HG03175 (cell line): ENCODE results near the gene TMEM168.

ENCODE experiments used
- ATAC-seq: cut with Tn5 transposase; IDR thresholded peaks from one replicate; pipeline ENCODE4 v1.9.1; 2021; ENCODE audit warnings: mild to moderate bottlenecking, moderate library complexity; ENCODE audit not compliant: unreplicated experiment

Gene TMEM168

DNA sequence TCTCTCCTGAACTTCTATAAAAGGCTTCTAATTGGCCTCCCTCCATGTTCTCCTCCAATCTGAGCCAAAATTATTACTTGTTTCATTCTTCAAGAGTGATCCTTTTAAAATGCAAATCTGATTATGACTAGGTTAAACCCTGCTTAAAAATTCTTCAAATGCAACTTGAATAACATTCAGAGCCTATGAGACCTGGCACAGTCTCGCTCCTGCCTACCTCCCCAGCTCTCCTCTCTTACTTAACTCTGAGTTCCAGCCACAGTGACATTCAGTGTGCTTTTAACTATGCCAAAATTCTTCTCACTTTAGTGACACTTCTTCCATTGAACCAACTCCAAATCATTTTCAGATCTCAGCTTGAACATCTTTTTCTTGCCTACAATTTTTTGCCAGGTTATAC, 68.8 kb downstream of the TMEM168 start:
- ATAC-seq = no peak

DNA sequence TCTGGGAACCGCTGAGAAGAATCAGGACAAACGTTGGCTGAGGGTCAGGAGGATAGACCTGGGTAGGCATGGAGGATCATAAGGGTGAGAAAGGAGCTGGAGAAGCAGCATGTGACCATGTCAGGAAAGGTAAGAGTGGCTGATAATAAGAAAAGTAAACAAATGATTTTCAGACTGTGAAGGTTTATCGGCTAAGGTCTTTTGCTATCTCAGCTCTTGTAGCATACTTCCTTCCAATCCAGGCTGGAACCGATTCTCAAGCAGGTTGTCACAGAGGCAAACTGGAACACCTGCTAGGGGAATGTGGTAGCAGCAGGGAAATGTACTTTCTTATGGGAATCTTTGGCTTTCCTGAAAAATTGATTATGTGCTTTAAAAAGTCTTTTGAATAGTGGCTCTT, 74.7 kb downstream of the TMEM168 start:
- no peak for ATAC-seq

DNA sequence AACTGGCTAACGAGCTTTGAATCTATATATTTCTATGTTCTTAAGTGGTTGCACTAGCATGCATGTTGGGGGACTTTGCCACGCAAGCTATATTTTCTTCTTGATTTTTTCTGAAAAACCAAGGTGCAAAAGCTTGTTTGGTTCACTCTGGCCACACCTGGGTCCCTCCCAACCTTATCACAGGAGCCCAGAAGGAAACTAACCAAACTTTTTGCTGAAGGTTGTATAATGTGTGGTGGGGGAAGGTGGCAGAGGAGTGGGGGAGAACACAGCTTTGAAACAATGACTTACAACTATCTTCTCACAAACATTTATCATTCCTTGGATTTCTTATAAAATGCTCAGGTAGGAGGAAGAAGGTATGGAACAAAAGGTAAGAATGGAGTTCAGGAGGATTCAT, 75.3 kb downstream of the TMEM168 start:
- no peak for ATAC-seq
